ENCODE data around the gene CABCOCO1.

Gene CABCOCO1

GRCh38 chr10:61744469-61744868 is 81.7 kb downstream of the CABCOCO1 start:
- no peak overlapping the region for H3K18ac ChIP-seq (ENCODE audit: low read length)
- H4K8ac ChIP-seq (ENCODE audit: low read depth, low read length) = no peak overlapping the region
- no peaks in the 10 kb centered on the region for H3K9me3 ChIP-seq (replicated peaks in 1 of 2; ENCODE audit: control insufficient read depth in 2 of 2, insufficient read depth in 1 of 2, low read depth in 1 of 2, low read length in 2 of 2)
- H2BK15ac ChIP-seq (ENCODE audit: low read length) = no peak overlapping the region
- no peak overlapping the region for H2BK12ac ChIP-seq (ENCODE audit: low read length)
- no peaks in the 10 kb centered on the region for H3K27me3 ChIP-seq (ENCODE audit: control insufficient read depth in 3 of 3, insufficient read depth in 3 of 3, low read depth in 1 of 3, low read length in 3 of 3)
- no peak overlapping the region for H3K23ac ChIP-seq (ENCODE audit: low read depth, low read length, poor library complexity)
- no peak for DNase-seq (ENCODE audit: low spot score)
- H2BK120ac ChIP-seq (ENCODE audit: low read depth, low read length) = no peak overlapping the region
- H2AK5ac ChIP-seq (ENCODE audit: low read depth, low read length) = no peak overlapping the region
- no peaks in the 10 kb centered on the region for H3K4me1 ChIP-seq (ENCODE audit: control insufficient read depth in 2 of 2, insufficient read depth in 1 of 2, low read depth in 1 of 2, low read length in 2 of 2)
- H3K27ac ChIP-seq (replicated peaks; ENCODE audit: low read length) = no peak overlapping the region
- H4K91ac ChIP-seq (ENCODE audit: low read depth, low read length, poor library complexity) = no peak overlapping the region
- H3K14ac ChIP-seq (ENCODE audit: low read length) = no peak overlapping the region
- H3K4me2 ChIP-seq (ENCODE audit: insufficient read depth, low read length, poor library complexity, severe bottlenecking) = no peak overlapping the region
- no peaks in the 10 kb centered on the region for H3K36me3 ChIP-seq (replicated peaks in 1 of 2; ENCODE audit: control insufficient read depth in 2 of 2, insufficient read depth in 2 of 2, low read length in 2 of 2)
- no peak overlapping the region for H3K4ac ChIP-seq (ENCODE audit: low read length)
- H2AFZ ChIP-seq (ENCODE audit: low read length) = no peak overlapping the region
- H3K4me3 ChIP-seq (ENCODE audit: low read length in 2 of 2) = no peak overlapping the region
- no peak overlapping the region for H3K9ac ChIP-seq (ENCODE audit: low read depth, low read length, poor library complexity)
- no CpG with 5 or more reads among the region's 1 CpG for WGBS, 2 donors (ENCODE audit: extremely low coverage in 2 of 2, insufficient read length in 2 of 2, insufficient replicate concordance in 1 of 2)
- no peaks in the 10 kb centered on the region for H3K79me1 ChIP-seq (ENCODE audit: low read depth, low read length)
- H2BK5ac ChIP-seq (ENCODE audit: low read length) = no peak overlapping the region

GRCh38 chr10:61746377-61746776 is 83.6 kb downstream of the CABCOCO1 start:
- no peak overlapping the region for H3K4me3 ChIP-seq (ENCODE audit: low read length in 2 of 2)
- no peak overlapping the region for H2AFZ ChIP-seq (ENCODE audit: low read length)
- no CpG with 5 or more reads among the region's 2 CpGs for WGBS, 2 donors (ENCODE audit: extremely low coverage in 2 of 2, insufficient read length in 2 of 2, insufficient replicate concordance in 1 of 2)
- no peaks in the 10 kb centered on the region for H3K79me1 ChIP-seq (ENCODE audit: low read depth, low read length)
- H2BK12ac ChIP-seq (ENCODE audit: low read length) = no peak overlapping the region
- no peak overlapping the region for H3K18ac ChIP-seq (ENCODE audit: low read length)
- H3K4ac ChIP-seq (ENCODE audit: low read length) = no peak overlapping the region
- H3K27me3 ChIP-seq (ENCODE audit: control insufficient read depth in 3 of 3, insufficient read depth in 3 of 3, low read depth in 1 of 3, low read length in 3 of 3) = no peaks in the 10 kb centered on the region
- H3K4me1 ChIP-seq (ENCODE audit: control insufficient read depth in 2 of 2, insufficient read depth in 1 of 2, low read depth in 1 of 2, low read length in 2 of 2) = no peaks in the 10 kb centered on the region
- no peak overlapping the region for H3K23ac ChIP-seq (ENCODE audit: low read depth, low read length, poor library complexity)
- no peak overlapping the region for H4K91ac ChIP-seq (ENCODE audit: low read depth, low read length, poor library complexity)
- H3K4me2 ChIP-seq (ENCODE audit: insufficient read depth, low read length, poor library complexity, severe bottlenecking) = no peak overlapping the region
- no peak for DNase-seq (ENCODE audit: low spot score)
- H2BK15ac ChIP-seq (ENCODE audit: low read length) = no peak overlapping the region
- H2AK5ac ChIP-seq (ENCODE audit: low read depth, low read length) = no peak overlapping the region
- H2BK5ac ChIP-seq (ENCODE audit: low read length) = no peak overlapping the region
- H3K27ac ChIP-seq (replicated peaks; ENCODE audit: low read length) = no peak overlapping the region
- no peak overlapping the region for H3K9ac ChIP-seq (ENCODE audit: low read depth, low read length, poor library complexity)
- no peak overlapping the region for H4K8ac ChIP-seq (ENCODE audit: low read depth, low read length)
- H2BK120ac ChIP-seq (ENCODE audit: low read depth, low read length) = no peak overlapping the region
- no peak overlapping the region for H3K14ac ChIP-seq (ENCODE audit: low read length)
- H3K36me3 ChIP-seq (replicated peaks in 1 of 2; ENCODE audit: control insufficient read depth in 2 of 2, insufficient read depth in 2 of 2, low read length in 2 of 2) = no peaks in the 10 kb centered on the region
- H3K9me3 ChIP-seq (replicated peaks in 1 of 2; ENCODE audit: control insufficient read depth in 2 of 2, insufficient read depth in 1 of 2, low read depth in 1 of 2, low read length in 2 of 2) = no peaks in the 10 kb centered on the region

GRCh38 chr10:61747307-61747706 is 84.6 kb downstream of the CABCOCO1 start:
- H3K27me3 ChIP-seq (ENCODE audit: control insufficient read depth in 3 of 3, insufficient read depth in 3 of 3, low read depth in 1 of 3, low read length in 3 of 3) = no peaks in the 10 kb centered on the region
- no peak overlapping the region for H3K14ac ChIP-seq (ENCODE audit: low read length)
- no peak overlapping the region for H2BK120ac ChIP-seq (ENCODE audit: low read depth, low read length)
- no peak overlapping the region for H3K27ac ChIP-seq (replicated peaks; ENCODE audit: low read length)
- H2BK15ac ChIP-seq (ENCODE audit: low read length) = no peak overlapping the region
- no peak overlapping the region for H3K23ac ChIP-seq (ENCODE audit: low read depth, low read length, poor library complexity)
- no peak overlapping the region for H2BK5ac ChIP-seq (ENCODE audit: low read length)
- H3K9ac ChIP-seq (ENCODE audit: low read depth, low read length, poor library complexity) = no peak overlapping the region
- no peak overlapping the region for H2AFZ ChIP-seq (ENCODE audit: low read length)
- H3K36me3 ChIP-seq (replicated peaks in 1 of 2; ENCODE audit: control insufficient read depth in 2 of 2, insufficient read depth in 2 of 2, low read length in 2 of 2) = no peaks in the 10 kb centered on the region
- no CpG with 5 or more reads among the region's 2 CpGs for WGBS, 2 donors (ENCODE audit: extremely low coverage in 2 of 2, insufficient read length in 2 of 2, insufficient replicate concordance in 1 of 2)
- H4K91ac ChIP-seq (ENCODE audit: low read depth, low read length, poor library complexity) = no peak overlapping the region
- H3K4me1 ChIP-seq (ENCODE audit: control insufficient read depth in 2 of 2, insufficient read depth in 1 of 2, low read depth in 1 of 2, low read length in 2 of 2) = no peaks in the 10 kb centered on the region
- H3K79me1 ChIP-seq (ENCODE audit: low read depth, low read length) = no peaks in the 10 kb centered on the region
- DNase-seq (ENCODE audit: low spot score) = no peak
- H3K4ac ChIP-seq (ENCODE audit: low read length) = no peak overlapping the region
- no peak overlapping the region for H2BK12ac ChIP-seq (ENCODE audit: low read length)
- no peak overlapping the region for H3K4me3 ChIP-seq (ENCODE audit: low read length in 2 of 2)
- H3K4me2 ChIP-seq (ENCODE audit: insufficient read depth, low read length, poor library complexity, severe bottlenecking) = no peak overlapping the region
- no peaks in the 10 kb centered on the region for H3K9me3 ChIP-seq (replicated peaks in 1 of 2; ENCODE audit: control insufficient read depth in 2 of 2, insufficient read depth in 1 of 2, low read depth in 1 of 2, low read length in 2 of 2)
- no peak overlapping the region for H4K8ac ChIP-seq (ENCODE audit: low read depth, low read length)
- H2AK5ac ChIP-seq (ENCODE audit: low read depth, low read length) = no peak overlapping the region
- H3K18ac ChIP-seq (ENCODE audit: low read length) = no peak overlapping the region

GRCh38 chr10:61749291-61749690 is 86.6 kb downstream of the CABCOCO1 start:
- Histone ChIP-seq H3K27me3 (ENCODE audit: control insufficient read depth in 3 of 3, insufficient read depth in 3 of 3, low read depth in 1 of 3, low read length in 3 of 3) (no peaks in the 10 kb centered on the region), H3K9ac (ENCODE audit: low read depth, low read length, poor library complexity) (no peak overlapping the region), H2BK5ac (ENCODE audit: low read length) (no peak overlapping the region), H2AK5ac (ENCODE audit: low read depth, low read length) (no peak overlapping the region), H3K4ac (ENCODE audit: low read length) (no peak overlapping the region), H2BK120ac (ENCODE audit: low read depth, low read length) (no peak overlapping the region), H3K4me3 (ENCODE audit: low read length in 2 of 2) (no peak overlapping the region), H4K8ac (ENCODE audit: low read depth, low read length) (no peak overlapping the region), H3K27ac (replicated peaks; ENCODE audit: low read length) (no peak overlapping the region), H4K91ac (ENCODE audit: low read depth, low read length, poor library complexity) (no peak overlapping the region), H2BK12ac (ENCODE audit: low read length) (no peak overlapping the region), H3K4me1 (ENCODE audit: control insufficient read depth in 2 of 2, insufficient read depth in 1 of 2, low read depth in 1 of 2, low read length in 2 of 2) (no peaks in the 10 kb centered on the region), H3K18ac (ENCODE audit: low read length) (no peak overlapping the region), H3K23ac (ENCODE audit: low read depth, low read length, poor library complexity) (no peak overlapping the region), H3K4me2 (ENCODE audit: insufficient read depth, low read length, poor library complexity, severe bottlenecking) (no peak overlapping the region), H3K79me1 (ENCODE audit: low read depth, low read length) (no peaks in the 10 kb centered on the region), H3K14ac (ENCODE audit: low read length) (no peak overlapping the region), H2AFZ (ENCODE audit: low read length) (no peak overlapping the region), H2BK15ac (ENCODE audit: low read length) (no peak overlapping the region), H3K36me3 (replicated peaks in 1 of 2; ENCODE audit: control insufficient read depth in 2 of 2, insufficient read depth in 2 of 2, low read length in 2 of 2) (no peaks in the 10 kb centered on the region), H3K9me3 (replicated peaks in 1 of 2; ENCODE audit: control insufficient read depth in 2 of 2, insufficient read depth in 1 of 2, low read depth in 1 of 2, low read length in 2 of 2) (no peaks in the 10 kb centered on the region)
- DNase-seq (ENCODE audit: low spot score) = no peak
- WGBS, 2 donors (ENCODE audit: extremely low coverage in 2 of 2, insufficient read length in 2 of 2, insufficient replicate concordance in 1 of 2) = no CpG with 5 or more reads among the region's 3 CpGs
